HG03521 (cell line): ENCODE data around the gene SSU72.

Experiments used
- ATAC-seq: cut with Tn5 transposase; IDR thresholded peaks from one replicate; pipeline ENCODE4 v1.9.1; 2021; ENCODE audit warnings: mild to moderate bottlenecking, moderate library complexity; ENCODE audit not compliant: unreplicated experiment

The SSU72 gene

GRCh38 chr1:1612104-1612400 is 37.4 kb upstream of the SSU72 start:
- no peak for ATAC-seq

GRCh38 chr1:1610796-1611195 is 36.1 kb upstream of the SSU72 start:
- no peak for ATAC-seq

- no peak for ATAC-seq
Measured at GRCh38 chr1:1609822-1610485, 35.3 kb upstream of the SSU72 start.

GRCh38 chr1:1606232-1606631 is 31.6 kb upstream of the SSU72 start:
- ATAC-seq, result no peak

- no peak for ATAC-seq
Measured at GRCh38 chr1:1605724-1606123, 31.1 kb upstream of the SSU72 start.

- no peak for ATAC-seq
Measured at GRCh38 chr1:1605034-1605591, 30.4 kb upstream of the SSU72 start.

- no peak for ATAC-seq
Measured at GRCh38 chr1:1604374-1605033, 29.8 kb upstream of the SSU72 start.

- ATAC-seq, result no peak
Measured at GRCh38 chr1:1603671-1604373, 29.2 kb upstream of the SSU72 start.

GRCh38 chr1:1602968-1603506 is 28.4 kb upstream of the SSU72 start:
- no peak for ATAC-seq

- no peak for ATAC-seq
Measured at GRCh38 chr1:1602304-1602967, 27.8 kb upstream of the SSU72 start.

GRCh38 chr1:1601564-1602303 is 27.1 kb upstream of the SSU72 start:
- ATAC-seq, result no peak

GRCh38 chr1:1600861-1601563 is 26.3 kb upstream of the SSU72 start:
- no peak for ATAC-seq

GRCh38 chr1:1599935-1600860 is 25.5 kb upstream of the SSU72 start, which contains the start of gene FNDC10:
Gene FNDC10, minus strand, starts transcription at chr1:1600135. Its CDS starts 120 bp downstream, at chr1:1600015.
- no peak for ATAC-seq

- no peak for ATAC-seq
Measured at GRCh38 chr1:1599030-1599934, 24.6 kb upstream of the SSU72 start.

GRCh38 chr1:1598720-1599029 is 24.0 kb upstream of the SSU72 start:
- ATAC-seq, result no peak

- ATAC-seq, result no peak
Measured at GRCh38 chr1:1598051-1598719, 23.5 kb upstream of the SSU72 start.

GRCh38 chr1:1597275-1597930 is 22.7 kb upstream of the SSU72 start:
- ATAC-seq, result no peak
